D341Med (cell line): Measurements from ENCODE around the gene HBB.

ENCODE experiments used
- DNase-seq: peaks from one replicate; pipeline ENCODE4 v3.0.0; 2012; ENCODE audit warnings: low spot score

Gene HBB

DNA sequence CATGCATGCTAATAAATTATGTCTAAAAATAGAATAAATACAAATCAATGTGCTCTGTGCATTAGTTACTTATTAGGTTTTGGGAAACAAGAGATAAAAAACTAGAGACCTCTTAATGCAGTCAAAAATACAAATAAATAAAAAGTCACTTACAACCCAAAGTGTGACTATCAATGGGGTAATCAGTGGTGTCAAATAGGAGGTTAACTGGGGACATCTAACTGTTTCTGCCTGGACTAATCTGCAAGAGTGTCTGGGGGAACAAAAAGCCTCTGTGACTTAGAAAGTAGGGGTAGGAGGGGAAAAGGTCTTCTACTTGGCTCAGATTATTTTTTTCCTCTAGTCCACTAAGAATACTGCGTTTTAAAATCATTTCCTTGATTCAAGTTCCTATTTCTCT is 810 bp upstream of the HBB start:
- DNase-seq = no peak

DNA sequence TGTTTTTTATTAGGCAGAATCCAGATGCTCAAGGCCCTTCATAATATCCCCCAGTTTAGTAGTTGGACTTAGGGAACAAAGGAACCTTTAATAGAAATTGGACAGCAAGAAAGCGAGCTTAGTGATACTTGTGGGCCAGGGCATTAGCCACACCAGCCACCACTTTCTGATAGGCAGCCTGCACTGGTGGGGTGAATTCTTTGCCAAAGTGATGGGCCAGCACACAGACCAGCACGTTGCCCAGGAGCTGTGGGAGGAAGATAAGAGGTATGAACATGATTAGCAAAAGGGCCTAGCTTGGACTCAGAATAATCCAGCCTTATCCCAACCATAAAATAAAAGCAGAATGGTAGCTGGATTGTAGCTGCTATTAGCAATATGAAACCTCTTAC is 1.4 kb downstream of the HBB start:
- no peak for DNase-seq

DNA sequence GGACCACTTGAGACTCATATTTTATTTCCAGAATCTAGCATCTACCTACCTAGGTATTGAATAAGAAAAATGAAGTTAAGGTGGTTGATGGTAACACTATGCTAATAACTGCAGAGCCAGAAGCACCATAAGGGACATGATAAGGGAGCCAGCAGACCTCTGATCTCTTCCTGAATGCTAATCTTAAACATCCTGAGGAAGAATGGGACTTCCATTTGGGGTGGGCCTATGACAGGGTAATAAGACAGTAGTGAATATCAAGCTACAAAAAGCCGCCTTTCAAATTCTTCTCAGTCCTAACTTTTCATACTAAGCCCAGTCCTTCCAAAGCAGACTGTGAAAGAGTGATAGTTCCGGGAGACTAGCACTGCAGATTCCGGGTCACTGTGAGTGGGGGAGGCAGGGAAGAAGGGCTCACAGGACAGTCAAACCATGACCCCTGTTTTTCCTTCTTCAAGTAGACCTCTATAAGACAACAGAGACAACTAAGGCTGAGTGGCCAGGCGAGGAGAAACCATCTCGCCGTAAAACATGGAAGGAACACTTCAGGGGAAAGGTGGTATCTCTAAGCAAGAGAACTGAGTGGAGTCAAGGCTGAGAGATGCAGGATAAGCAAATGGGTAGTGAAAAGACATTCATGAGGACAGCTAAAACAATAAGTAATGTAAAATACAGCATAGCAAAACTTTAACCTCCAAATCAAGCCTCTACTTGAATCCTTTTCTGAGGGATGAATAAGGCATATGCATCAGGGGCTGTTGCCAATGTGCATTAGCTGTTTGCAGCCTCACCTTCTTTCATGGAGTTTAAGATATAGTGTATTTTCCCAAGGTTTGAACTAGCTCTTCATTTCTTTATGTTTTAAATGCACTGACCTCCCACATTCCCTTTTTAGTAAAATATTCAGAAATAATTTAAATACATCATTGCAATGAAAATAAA is 2.1 kb downstream of the HBB start:
- DNase-seq = no peak

DNA sequence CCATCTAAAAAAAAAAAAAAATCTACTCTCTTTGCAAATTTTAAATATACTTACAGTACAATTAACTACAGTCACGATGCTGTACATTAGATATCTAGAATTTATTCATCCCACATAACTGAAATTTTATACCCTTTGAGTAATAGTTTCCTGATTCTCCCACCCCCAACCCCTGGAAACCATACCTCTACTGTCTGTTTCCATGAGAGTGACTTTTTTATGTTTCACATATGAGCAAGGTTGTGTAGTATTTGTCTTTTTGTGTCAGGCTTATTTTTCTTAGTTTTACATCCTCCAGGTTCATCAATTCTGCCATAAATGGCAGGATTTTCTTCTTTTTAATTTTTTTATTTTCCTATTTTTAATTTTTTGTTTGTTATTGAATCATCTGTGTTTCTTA is 3.2 kb downstream of the HBB start:
- no peak for DNase-seq

- no peak for DNase-seq
Observed at GRCh38 chr11:5223146-5223545, 3.7 kb downstream of the HBB start.

- DNase-seq = no peak
Observed at GRCh38 chr11:5210376-5210885, 16.4 kb downstream of the HBB start.

GRCh38 chr11:5204787-5205186 is 22.1 kb downstream of the HBB start:
- no peak for DNase-seq

DNA sequence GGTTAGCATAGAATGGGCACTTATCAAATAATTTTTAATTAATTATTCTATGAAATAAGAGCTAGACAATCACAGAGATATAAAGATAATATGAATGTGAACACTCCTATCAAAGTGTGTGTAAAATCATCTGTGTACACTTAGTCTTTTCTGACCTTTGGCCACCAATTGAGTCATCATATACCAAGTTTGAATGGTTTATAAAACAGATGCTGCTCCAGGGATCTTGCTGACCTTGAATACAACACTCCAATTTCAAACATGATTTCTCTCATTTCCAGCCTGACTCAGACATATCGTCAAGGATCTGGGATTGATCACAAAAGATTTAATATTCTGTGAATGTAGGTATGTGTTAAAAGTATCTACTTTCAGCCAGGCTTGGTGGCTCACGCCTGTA is 23.5 kb downstream of the HBB start:
- no peak for DNase-seq

DNA sequence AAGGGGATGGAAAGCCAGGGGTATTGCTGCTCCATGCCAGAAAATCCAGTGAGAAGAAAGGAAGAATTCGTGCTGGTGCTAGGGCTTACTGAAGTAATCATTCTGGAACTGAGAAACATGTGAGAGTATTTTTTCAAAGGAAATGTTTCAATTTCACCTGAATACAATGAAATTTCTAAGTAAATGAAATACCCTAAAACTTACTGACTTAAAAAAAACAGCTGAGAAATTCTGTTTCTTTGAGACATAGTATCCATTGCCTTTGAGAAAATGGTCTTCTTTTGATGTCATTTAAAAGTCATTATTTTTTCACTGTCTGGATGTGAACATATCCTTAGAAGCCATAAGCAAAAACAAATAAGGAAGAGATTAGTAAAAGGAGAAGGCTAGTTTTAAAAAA is 26.3 kb downstream of the HBB start, which contains the start of gene OR51V1:
TSS of gene OR51V1 (minus strand) at position 101 of the 400 bp plus-strand sequence. CDS start at position 101, 0 bp downstream.
- no peak for DNase-seq

DNA sequence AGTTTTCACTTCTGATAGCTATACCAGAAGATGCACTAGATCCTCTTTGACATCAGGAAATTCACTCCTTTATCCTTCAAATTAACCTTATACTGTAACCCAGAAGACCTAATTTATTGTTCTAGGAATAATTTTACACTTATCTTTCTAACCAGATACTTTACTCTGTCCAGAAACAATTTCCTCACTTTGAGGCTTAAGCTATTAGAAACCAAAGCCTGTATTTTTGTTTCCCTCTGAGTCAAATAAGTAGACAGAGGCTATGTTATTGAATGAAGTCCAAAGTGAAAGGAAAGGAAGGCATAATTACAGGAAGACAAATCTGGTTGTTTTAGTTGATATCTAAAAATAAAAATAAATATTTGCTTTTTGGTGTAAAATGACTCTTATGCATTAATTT is 28.6 kb downstream of the HBB start:
- no peak for DNase-seq

- DNase-seq = no peak
Observed at GRCh38 chr11:5197536-5197935, 29.3 kb downstream of the HBB start.

GRCh38 chr11:5196731-5197130 is 30.1 kb downstream of the HBB start:
- DNase-seq = no peak

DNA sequence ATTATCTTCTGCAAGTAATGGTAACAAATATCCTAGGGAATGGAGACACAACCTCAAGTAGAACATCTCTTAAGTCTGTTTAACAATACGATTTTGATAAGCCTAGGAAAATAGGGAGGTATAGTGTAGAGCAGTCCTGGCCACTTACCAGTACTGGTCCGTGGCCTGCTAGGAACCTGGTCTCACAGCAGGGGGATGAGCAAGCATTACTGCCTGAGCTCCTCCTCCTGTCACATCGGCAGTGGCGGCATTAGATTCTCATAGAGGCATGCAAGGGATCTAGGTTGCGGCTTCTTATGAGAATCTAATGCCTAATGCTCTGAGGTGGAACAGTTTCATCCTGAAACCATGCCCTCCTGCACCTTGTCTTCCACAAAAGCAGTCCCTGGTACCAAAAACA is 30.8 kb downstream of the HBB start:
- no peak for DNase-seq

- no peak for DNase-seq
Observed at GRCh38 chr11:5192738-5193137, 34.1 kb downstream of the HBB start.

- DNase-seq = no peak
Observed at GRCh38 chr11:5188201-5188600, 38.7 kb downstream of the HBB start.

- no peak for DNase-seq
Observed at GRCh38 chr11:5178046-5178837, 48.6 kb downstream of the HBB start.
